HepG2 (cell line): Measurements from ENCODE around the gene SPRYD3. TPM values are rescaled to one million over a fixed set of nuclear protein-coding genes. Genes with fewer than 3 reads are reported as not detected.

Experiments used
- ARNTL ChIP-seq: sonication (generic); formaldehyde crosslinking; IDR thresholded peaks from 2 replicates; pipeline ENCODE4 v1.4.0; 2020; ENCODE audit warnings: mild to moderate bottlenecking, missing genetic modification reagents
- ATM ChIP-seq: fragments of 450-650 bp; IDR thresholded peaks from 2 replicates; pipeline ENCODE4 v1.7.1; 2017; ENCODE audit warnings: mild to moderate bottlenecking, borderline replicate concordance
- CEBPG ChIP-seq: IDR thresholded peaks from 2 replicates; pipeline ENCODE4 v1.6.1; 2016
- CENPBD1 ChIP-seq: sonication (generic); formaldehyde crosslinking; IDR thresholded peaks from 2 replicates; pipeline ENCODE4 v1.8.0; 2022; ENCODE audit warnings: missing genetic modification reagents, low read depth, mild to moderate bottlenecking, borderline replicate concordance
- ERF ChIP-seq: IDR thresholded peaks from 2 replicates; pipeline ENCODE4 v1.6.1; 2018; ENCODE audit warnings: missing biosample characterization, missing genetic modification reagents
- ETV5 ChIP-seq: IDR thresholded peaks from 2 replicates; pipeline ENCODE4 v1.6.1; 2018; ENCODE audit warnings: missing biosample characterization, missing genetic modification reagents, inconsistent platforms, borderline replicate concordance
- FOXO1 ChIP-seq: sonication (generic); formaldehyde crosslinking; IDR thresholded peaks from 2 replicates; pipeline ENCODE4 v1.4.0; 2020; ENCODE audit warnings: missing genetic modification reagents
- HNRNPH1 ChIP-seq: fragments of 200-400 bp; formaldehyde crosslinking; optimal IDR thresholded peaks from 2 replicates; pipeline ENCODE3; 2017; ENCODE audit warnings: mild to moderate bottlenecking, low read depth, low read length
- NFYC ChIP-seq: IDR thresholded peaks from 2 replicates; pipeline ENCODE4 v1.6.1; 2016; ENCODE audit warnings: missing genetic modification reagents, missing compliant biosample characterization
- ONECUT2 ChIP-seq: sonication (generic); formaldehyde crosslinking; IDR thresholded peaks from 2 replicates; pipeline ENCODE4 v1.4.0; 2020; ENCODE audit warnings: missing genetic modification reagents
- PBX2 ChIP-seq: IDR thresholded peaks from 2 replicates; pipeline ENCODE4 v1.6.1; 2016; ENCODE audit warnings: control low read depth
- POLR2G ChIP-seq: fragments of 200-400 bp; formaldehyde crosslinking; IDR thresholded peaks from 2 replicates; pipeline ENCODE4 v1.6.1; 2018; ENCODE audit warnings: mild to moderate bottlenecking, low read depth, low read length, moderate library complexity
- RFX5 ChIP-seq: IDR thresholded peaks from 2 replicates; pipeline ENCODE4 v1.6.1; 2011; ENCODE audit warnings: low read depth, low read length, improper control_type of control experiment
- SIN3B ChIP-seq: fragments of 150-350 bp; IDR thresholded peaks from 2 replicates; pipeline ENCODE4 v1.6.1; 2014; ENCODE audit warnings: low read length
- TERF1 ChIP-seq: sonication (generic); formaldehyde crosslinking; IDR thresholded peaks from 2 replicates; pipeline ENCODE4 v1.8.0; 2022; ENCODE audit warnings: mild to moderate bottlenecking, missing genetic modification reagents, moderate library complexity
- ZBTB7A ChIP-seq: sonication (generic); formaldehyde crosslinking; IDR thresholded peaks from 2 replicates; pipeline ENCODE4 v1.8.0; 2022; ENCODE audit warnings: mild to moderate bottlenecking, missing genetic modification reagents
- ZKSCAN1 ChIP-seq: fragments of 150-350 bp; IDR thresholded peaks from 2 replicates; pipeline ENCODE4 v1.6.1; 2014; ENCODE audit warnings: low read length
- ZNF468 ChIP-seq: sonication (generic); formaldehyde crosslinking; IDR thresholded peaks from 2 replicates; pipeline ENCODE4 v1.8.0; 2022; ENCODE audit warnings: mild to moderate bottlenecking, moderate library complexity, missing genetic modification reagents
- ZNF589 ChIP-seq: sonication (generic); formaldehyde crosslinking; conservative IDR thresholded peaks from 2 replicates; pipeline ENCODE4 v1.8.0; 2022; ENCODE audit warnings: mild to moderate bottlenecking, moderate library complexity, missing genetic modification reagents
- ZNF674 ChIP-seq: sonication (generic); formaldehyde crosslinking; IDR thresholded peaks from 2 replicates; pipeline ENCODE4 v1.5.0; 2020; ENCODE audit warnings: low read depth, mild to moderate bottlenecking, missing genetic modification reagents
- ZNF678 ChIP-seq: sonication (generic); formaldehyde crosslinking; IDR thresholded peaks from 2 replicates; pipeline ENCODE4 v1.4.0; 2020; ENCODE audit warnings: mild to moderate bottlenecking, missing genetic modification reagents
- ZNF761 ChIP-seq: sonication (generic); formaldehyde crosslinking; conservative IDR thresholded peaks from 2 replicates; pipeline ENCODE4 v1.4.0; 2020; ENCODE audit warnings: mild to moderate bottlenecking, missing genetic modification reagents
- ZNF879 ChIP-seq: sonication (generic); formaldehyde crosslinking; IDR thresholded peaks from 2 replicates; pipeline ENCODE4 v1.8.1; 2023; ENCODE audit warnings: missing genetic modification reagents
- ZSCAN20 ChIP-seq: sonication (generic); formaldehyde crosslinking; IDR thresholded peaks from 2 replicates; pipeline ENCODE4 v1.4.0; 2020; ENCODE audit warnings: missing genetic modification reagents, mild to moderate bottlenecking, borderline replicate concordance
- ZSCAN31 ChIP-seq: sonication (generic); formaldehyde crosslinking; IDR thresholded peaks from 2 replicates; pipeline ENCODE4 v1.5.0; 2020; ENCODE audit warnings: low read depth, mild to moderate bottlenecking, missing genetic modification reagents
- polyA plus RNA-seq, 8 experiments: library from polyadenylated mRNA; depleted of rRNA in 3 of 8; stranded (reverse) in 7 of 8; unstranded in 1 of 8; fragments of >200 nt; fragmentation: Illumina TruSeq in 4 of 8; extraction: Trizol in 4 of 8; gene quantifications; 2 replicates each; pipeline versions ENCODE4 v1.2.1 to v1.2.3, GENCODE V29; 2011 to 2016; ENCODE audit warnings: low read depth in 4 of 8, missing spikeins in 1 of 8, mixed read lengths in 1 of 8; ENCODE audit not compliant: insufficient read depth in 1 of 8
- total RNA-seq, 5 experiments: library from RNA; depleted of rRNA; stranded (reverse); fragments of >200 nt; fragmentation: Illumina TruSeq; extraction: Trizol; gene quantifications; 2 replicates each; pipeline ENCODE4 v1.2.3, GENCODE V29; 2016; ENCODE audit warnings: low read depth in 1 of 5
- TF ChIP-seq, protein P1 (sequence below): sonication (generic); formaldehyde crosslinking; IDR thresholded peaks from 2 replicates; pipeline ENCODE4 v1.8.1; 2022; ENCODE audit warnings: mild to moderate bottlenecking, missing genetic modification reagents
- TF ChIP-seq, protein P2 (sequence below): sonication (generic); formaldehyde crosslinking; IDR thresholded peaks from 2 replicates; pipeline ENCODE4 v1.8.0; 2022; ENCODE audit warnings: mild to moderate bottlenecking, missing genetic modification reagents; ENCODE audit not compliant: insufficient replicate concordance

The SPRYD3 gene
- total and polyA plus RNA-seq, 2 of the 13 experiments (the other 11 are each of a cell fraction or from before 2014, with no cell fraction given) = 9.0 to 9.2 TPM

DNA sequence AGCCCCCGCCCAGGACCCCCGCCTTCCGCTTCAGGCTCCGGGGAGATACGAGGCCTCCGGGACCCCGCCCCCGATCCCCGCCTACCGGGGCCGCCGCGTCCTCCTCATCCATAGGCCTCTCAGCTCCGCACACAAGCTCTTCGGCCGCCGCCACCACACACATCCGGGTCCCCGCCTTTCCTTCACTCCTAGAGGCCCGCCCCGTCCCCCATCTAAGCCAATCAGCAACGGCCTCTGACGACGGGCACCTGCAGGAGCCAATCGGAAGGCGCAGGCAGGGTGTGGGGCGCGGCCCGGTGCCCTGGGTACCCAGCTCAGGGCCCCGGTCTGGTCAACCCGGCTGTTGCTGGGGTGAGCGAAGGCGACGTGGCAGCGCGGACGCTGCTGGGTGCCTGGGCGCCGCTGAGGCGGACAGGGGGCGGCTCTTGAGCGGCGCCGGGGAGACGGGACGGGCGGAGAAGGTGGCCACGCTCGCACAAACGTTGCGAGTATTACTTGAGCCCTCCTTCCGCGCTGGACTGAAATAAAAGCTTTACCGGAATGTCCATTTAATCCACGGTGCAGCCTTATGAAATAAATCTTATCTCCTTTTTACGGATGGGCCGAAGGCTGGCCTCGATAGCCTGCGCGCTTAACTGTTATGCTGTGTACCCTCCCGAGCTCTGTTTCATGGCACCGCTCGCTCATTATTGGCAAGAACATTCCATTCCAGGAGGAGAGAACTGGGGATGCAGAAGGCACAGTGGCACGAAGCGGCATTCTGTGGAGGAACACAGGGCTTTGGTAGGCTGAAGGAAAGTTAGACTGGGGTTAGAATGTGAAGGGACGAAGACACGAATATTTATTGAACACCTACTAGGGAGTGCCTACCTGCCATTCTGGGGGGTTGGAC is at the start of gene SPRYD3 (continued):
- TF ChIP-seq ZNF468 (no peak), ZNF589 (no peak; the same call in 1 of the 2 replicates), NFYC (CRISPR knock-in tag) (peak; percentile 99), ZKSCAN1 (no peak), FOXO1 (CRISPR knock-in tag) (peak; percentile 59; the same call in 1 of the 2 replicates), HNRNPH1 (no peak), ETV5 (no peak; the same call in 1 of the 2 replicates), ERF (CRISPR knock-in tag) (peak; percentile 83), RFX5 (peak; percentile 90), ZNF879 (CRISPR knock-in tag) (no peak), TERF1 (CRISPR knock-in tag) (no peak), SIN3B (no peak), ZSCAN31 (0 out of 2 replicates have a peak, but pooled peaks have one; percentile 79), ONECUT2 (CRISPR knock-in tag) (no peak), ZNF678 (CRISPR knock-in tag) (no peak), ZSCAN20 (no peak), ARNTL (no peak), ZNF761 (CRISPR knock-in tag) (no peak), POLR2G (peak; percentile 97), ZBTB7A (CRISPR knock-in tag) (no peak), PBX2 (CRISPR knock-in tag) (peak; percentile 96), CENPBD1 (CRISPR knock-in tag) (no peak), ZNF674 (no peak), ATM (no peak), CEBPG (no peak)
- TF ChIP-seq, protein P1, sequence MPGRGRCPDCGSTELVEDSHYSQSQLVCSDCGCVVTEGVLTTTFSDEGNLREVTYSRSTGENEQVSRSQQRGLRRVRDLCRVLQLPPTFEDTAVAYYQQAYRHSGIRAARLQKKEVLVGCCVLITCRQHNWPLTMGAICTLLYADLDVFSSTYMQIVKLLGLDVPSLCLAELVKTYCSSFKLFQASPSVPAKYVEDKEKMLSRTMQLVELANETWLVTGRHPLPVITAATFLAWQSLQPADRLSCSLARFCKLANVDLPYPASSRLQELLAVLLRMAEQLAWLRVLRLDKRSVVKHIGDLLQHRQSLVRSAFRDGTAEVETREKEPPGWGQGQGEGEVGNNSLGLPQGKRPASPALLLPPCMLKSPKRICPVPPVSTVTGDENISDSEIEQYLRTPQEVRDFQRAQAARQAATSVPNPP (CRISPR knock-in tag) = no peak
- TF ChIP-seq, protein P2, sequence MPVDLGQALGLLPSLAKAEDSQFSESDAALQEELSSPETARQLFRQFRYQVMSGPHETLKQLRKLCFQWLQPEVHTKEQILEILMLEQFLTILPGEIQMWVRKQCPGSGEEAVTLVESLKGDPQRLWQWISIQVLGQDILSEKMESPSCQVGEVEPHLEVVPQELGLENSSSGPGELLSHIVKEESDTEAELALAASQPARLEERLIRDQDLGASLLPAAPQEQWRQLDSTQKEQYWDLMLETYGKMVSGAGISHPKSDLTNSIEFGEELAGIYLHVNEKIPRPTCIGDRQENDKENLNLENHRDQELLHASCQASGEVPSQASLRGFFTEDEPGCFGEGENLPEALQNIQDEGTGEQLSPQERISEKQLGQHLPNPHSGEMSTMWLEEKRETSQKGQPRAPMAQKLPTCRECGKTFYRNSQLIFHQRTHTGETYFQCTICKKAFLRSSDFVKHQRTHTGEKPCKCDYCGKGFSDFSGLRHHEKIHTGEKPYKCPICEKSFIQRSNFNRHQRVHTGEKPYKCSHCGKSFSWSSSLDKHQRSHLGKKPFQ (CRISPR knock-in tag) = peak; percentile 42
